Measurements from ENCODE around the gene ELOVL5.

DNA sequence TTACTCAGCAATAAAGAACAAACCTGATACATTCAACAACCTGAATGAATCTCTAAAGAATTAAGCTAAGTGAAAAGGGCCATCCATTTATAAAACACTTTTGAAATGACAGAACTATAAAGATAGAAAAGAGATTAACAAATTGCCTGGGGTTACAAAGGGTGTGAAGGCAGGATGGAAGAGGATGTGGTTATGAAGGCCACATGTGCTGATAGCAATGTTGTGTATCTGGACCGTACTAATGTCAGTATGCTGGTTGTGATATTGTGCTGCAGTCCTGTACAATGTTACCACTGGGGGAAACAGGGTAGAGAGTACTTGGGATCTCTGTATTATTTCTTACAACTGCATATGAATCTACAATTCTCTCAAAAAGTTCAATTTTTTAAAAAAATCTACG, 36.4 kb downstream of the ELOVL5 start:
- TF ChIP-seq, protein P1, sequence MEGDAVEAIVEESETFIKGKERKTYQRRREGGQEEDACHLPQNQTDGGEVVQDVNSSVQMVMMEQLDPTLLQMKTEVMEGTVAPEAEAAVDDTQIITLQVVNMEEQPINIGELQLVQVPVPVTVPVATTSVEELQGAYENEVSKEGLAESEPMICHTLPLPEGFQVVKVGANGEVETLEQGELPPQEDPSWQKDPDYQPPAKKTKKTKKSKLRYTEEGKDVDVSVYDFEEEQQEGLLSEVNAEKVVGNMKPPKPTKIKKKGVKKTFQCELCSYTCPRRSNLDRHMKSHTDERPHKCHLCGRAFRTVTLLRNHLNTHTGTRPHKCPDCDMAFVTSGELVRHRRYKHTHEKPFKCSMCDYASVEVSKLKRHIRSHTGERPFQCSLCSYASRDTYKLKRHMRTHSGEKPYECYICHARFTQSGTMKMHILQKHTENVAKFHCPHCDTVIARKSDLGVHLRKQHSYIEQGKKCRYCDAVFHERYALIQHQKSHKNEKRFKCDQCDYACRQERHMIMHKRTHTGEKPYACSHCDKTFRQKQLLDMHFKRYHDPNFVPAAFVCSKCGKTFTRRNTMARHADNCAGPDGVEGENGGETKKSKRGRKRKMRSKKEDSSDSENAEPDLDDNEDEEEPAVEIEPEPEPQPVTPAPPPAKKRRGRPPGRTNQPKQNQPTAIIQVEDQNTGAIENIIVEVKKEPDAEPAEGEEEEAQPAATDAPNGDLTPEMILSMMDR (IDR thresholded peaks at IDR 0.05; ENCODE audit: insufficient read depth, low read depth, low read length): no peak
- no peak for TF ChIP-seq EZH2 (IDR thresholded peaks at IDR 0.05; ENCODE audit: insufficient read depth, low read length)

Data from astrocyte (in vitro differentiated cells and primary cell).